ENCODE results near the gene C5orf22.
"Not testable (repeated sequence)": the region's sequence is repeated elsewhere in the genome, so short reads cannot be mapped to it uniquely, and the experiment has no call there.

Gene C5orf22

DNA sequence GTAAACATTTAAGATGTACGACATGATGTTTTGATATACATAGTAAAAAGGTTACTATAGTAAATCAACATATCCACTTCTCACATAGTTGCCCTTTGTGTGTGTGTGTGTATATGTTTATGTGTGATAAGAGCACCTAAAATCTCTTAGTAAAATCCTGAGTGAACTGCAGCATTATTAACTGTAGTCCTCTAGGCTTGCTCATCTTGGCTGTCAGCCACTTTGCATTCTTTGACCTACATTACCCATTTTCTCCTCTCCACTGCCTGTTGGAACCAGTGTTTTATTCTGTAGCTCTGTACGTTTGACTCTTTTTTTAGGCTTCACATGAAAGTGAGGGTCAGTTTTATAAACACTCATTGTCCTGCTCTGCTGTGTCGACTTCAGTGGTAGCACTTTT, 24.4 kb downstream of the C5orf22 start:
- DNase-seq: no peak

GRCh38 chr5:31559942-31560341, 27.8 kb downstream of the C5orf22 start:
- no peak for DNase-seq

GRCh38 chr5:31561946-31562345, 29.8 kb downstream of the C5orf22 start:
- no peak for DNase-seq

GRCh38 chr5:31563216-31563615, 31.1 kb downstream of the C5orf22 start:
- no peak for DNase-seq

DNA sequence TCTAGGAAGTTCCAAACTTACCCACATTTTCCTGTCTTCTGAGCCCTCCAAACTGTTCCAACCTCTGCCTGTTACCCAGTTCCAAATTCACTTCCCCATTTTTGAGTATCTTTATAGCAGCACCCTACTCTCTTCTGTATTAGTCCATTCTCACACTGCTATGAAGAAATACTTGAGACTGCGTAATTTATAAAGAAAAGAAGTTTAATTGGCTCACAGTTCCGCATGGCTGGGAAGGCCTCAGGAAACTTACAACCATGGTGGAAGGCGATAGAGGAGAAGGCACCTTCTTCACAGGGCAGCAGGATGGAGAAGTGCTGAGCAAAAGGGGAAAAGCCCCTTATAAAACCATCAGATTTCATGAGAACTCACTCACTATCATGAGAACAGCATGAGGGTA, 34.3 kb downstream of the C5orf22 start:
- not testable (repeated sequence) for DNase-seq

- DNase-seq: no peak
These were observed 36.3 kb downstream of the C5orf22 start for GRCh38 chr5:31568302-31568835.

GRCh38 chr5:31569068-31569467, 37.0 kb downstream of the C5orf22 start:
- DNase-seq: no peak

DNA sequence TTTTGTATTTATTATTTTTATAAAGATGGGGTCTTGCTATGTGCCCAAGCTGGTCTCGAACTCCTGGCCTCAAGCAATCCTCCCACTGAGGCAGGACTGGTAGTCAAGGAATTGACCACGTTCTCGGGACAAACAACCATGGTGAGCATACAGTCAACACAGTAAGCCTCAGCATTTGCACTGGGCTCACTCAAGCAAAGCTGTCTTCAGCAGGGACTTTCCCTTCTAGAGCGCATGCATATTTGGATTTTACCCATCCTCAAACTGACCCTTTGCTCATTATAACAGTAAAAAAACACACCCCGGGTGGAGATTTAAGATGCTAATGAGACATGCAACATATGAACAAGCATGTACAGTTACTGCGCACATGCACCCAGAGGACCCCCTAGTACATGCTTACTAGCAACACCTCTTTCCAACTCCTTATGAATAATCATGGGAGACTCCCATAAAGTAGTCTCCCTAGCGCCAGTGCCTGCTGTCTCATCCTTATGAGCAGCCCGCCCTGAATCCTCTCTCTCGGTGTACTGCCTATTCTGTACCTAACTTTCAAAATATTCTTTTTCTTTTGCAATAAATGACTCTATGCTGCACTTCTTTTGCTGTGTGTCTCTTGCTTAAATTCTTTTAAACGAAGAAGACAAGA, 41.5 kb downstream of the C5orf22 start:
- DNase-seq: no peak

DNA sequence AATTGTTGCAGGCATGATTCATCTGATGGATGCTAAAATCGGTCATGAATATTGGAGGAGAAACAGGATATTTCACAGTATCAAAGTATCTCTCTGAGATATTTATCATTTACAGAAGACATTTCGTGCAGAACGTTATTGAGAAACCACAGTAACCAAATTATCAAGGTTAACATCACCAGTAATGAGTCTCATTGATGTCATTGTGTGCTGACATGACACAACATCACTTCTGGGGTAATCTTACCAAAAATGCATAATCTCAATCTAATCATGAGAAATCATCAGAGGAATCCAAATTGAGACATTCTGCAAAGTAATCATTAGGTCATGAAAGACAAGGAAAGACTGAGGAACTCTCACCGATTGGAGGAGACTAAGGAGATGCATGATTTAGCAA, 42.7 kb downstream of the C5orf22 start:
- DNase-seq: no peak

DNA sequence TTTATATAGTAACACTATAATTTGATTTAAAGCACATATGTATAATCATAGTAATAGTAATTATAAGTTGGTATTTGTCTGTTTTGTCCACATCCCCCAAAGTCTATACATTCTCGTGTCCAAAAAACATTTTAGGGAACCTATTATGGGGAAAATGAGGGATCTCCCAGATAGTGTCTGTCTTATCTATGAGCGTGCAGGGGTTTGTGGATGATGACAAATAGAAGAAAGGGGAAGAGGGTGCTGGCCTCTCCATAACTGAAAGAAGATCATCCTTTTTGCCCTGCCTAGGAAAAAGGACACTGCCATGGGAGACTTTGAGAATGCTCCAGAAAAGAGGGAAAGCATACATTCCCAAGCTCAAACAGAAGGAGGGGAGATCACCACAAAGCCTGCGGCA, 45.3 kb downstream of the C5orf22 start:
- no peak for DNase-seq

DNA sequence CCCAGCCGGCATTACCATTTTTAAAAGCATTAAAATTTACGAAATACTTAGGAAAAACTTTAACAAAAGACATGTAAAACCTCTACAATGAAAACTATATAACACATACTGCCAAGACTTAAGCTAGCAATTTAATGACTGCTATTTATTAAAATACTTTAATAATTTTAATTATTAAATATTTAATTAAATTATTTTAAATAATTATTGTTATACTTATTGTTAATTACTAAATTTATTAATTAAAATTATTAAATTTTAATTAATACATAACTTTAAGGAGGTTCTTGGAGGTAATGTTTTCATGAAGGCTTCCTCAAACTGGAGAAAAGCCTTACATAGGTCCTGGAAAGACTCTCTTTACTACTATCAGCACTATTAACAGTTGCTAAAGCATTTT, 47.5 kb downstream of the C5orf22 start:
- no peak for DNase-seq

- no peak for DNase-seq
These were observed 49.5 kb downstream of the C5orf22 start for GRCh38 chr5:31581498-31582099.

- no peak for DNase-seq
These were observed 51.0 kb downstream of the C5orf22 start for GRCh38 chr5:31583129-31583528.

- no peak for DNase-seq
These were observed 53.2 kb downstream of the C5orf22 start for GRCh38 chr5:31585166-31585894.

- DNase-seq: no peak
These were observed 53.8 kb downstream of the C5orf22 start for GRCh38 chr5:31585895-31586270.

DNA sequence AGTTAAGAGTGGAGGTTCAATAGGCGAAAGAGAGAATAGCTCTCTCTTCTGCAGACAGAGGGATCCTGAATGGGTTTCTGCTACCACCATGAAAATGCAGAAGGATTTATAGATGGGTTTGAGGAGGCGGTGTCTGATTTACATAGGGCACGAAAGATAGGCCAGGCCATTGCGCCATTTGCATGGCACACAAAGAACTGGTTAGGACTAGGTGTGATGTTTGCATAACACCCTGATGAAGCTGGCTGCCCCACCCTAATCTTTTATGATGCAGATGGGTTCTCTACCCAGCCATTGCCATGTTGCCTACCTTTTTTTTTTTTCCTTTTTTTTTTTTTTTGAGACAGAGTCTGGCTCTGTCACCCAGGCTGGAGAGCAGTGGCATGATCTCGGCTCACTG, 55.4 kb downstream of the C5orf22 start:
- DNase-seq: no peak

GRCh38 chr5:31593665-31594064, 61.6 kb downstream of the C5orf22 start:
- DNase-seq: no peak

DNA sequence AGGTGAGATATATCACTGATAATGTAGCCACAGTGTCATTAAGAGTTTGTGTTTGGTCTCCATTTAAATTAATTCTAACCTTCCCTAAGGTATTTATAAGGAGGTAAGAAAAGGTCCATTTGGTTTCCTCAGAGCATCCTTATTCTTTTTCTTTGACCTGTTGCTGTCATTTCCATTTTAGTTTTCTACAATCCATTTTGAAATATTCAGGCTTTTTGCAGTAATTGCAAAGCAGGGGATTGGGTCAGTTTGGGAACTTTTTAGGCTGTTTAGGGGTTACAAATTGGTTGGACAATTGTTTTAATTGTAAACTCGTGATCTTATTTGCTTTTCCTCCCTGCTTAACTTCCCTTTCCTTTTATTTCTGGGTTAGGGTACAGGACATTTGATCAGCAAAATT, 64.3 kb downstream of the C5orf22 start:
- no peak for DNase-seq

GRCh38 chr5:31598640-31599611, 66.8 kb downstream of the C5orf22 start:
- DNase-seq: no peak

GRCh38 chr5:31602305-31602704, 70.2 kb downstream of the C5orf22 start:
- not testable (repeated sequence) for DNase-seq

DNA sequence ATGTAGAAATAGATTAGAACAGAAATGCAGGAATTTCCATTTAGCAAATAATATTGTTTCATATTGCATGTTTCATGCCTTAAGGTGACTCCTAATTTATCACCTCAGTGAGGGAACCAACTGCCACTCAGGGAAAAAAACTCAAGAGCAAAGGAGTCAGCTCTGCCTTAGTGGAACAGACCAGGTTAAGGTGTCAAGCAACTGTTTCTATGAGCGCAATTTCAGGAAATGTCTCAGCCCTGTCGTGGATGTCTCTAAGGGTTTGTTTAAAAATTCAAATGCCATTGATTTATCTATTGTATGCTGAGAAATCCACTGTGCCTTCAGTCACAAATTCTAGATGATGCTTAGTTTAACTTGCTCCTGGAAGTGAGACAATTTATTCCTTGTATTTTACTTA, 72.1 kb downstream of the C5orf22 start:
- DNase-seq: no peak

DNA sequence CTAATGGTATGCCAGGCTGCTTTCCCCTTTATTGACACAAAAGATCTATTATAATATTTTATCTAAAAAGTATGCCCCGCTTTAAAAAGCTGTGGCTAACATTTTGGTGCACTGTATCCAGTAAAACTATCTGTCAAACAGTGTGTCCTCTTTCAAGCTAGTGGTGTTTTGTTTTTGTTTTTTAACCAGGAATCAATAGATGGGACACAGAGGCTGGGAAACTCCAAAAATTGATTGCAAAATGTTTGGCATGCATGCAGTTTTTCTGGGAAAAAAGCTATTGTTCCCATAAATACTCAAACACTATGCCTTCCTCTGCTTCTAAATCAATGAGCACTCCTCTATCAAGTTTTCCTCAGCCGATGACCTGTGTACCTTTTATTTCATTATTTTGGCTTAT, 72.5 kb downstream of the C5orf22 start:
- DNase-seq: no peak
